Measurements from ENCODE around the gene SESN2. TPM values are rescaled to one million over a fixed set of nuclear protein-coding genes. Genes with fewer than 3 reads are reported as not detected.

Gene SESN2
- total RNA-seq, 1 donor from 2014 or later, result 15.6 TPM

DNA sequence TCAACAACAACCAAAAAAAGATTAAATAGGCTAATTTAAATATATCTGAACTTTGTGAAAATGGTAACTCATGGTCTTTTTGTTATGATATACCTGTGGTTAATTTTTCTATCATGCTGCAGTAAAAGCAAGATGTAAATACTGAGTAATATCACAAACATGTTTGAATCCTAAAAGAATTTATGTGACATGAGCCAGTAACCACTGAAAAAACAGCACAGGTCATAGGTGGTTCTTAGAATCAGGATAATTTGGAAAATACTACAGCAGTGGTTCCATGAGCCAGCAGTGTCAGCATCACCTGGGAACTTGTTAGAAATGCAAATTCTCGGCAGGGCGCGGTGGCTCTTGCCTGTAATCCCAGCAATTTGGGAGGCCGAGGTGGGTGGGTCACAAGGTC, 19.3 kb upstream of the SESN2 start:
- intact Hi-C loops (cut with DNase I), result no loop called here
- Histone ChIP-seq H3K27ac (no peak overlapping the region), H3K36me3 (peaks cover 4% of the 10 kb centered on the region), H3K4me1 (peaks cover 14% of the 10 kb centered on the region), H3K27me3 (no peaks in the 10 kb centered on the region), H3K9me3 (no peaks in the 10 kb centered on the region), H3K4me3 (no peak overlapping the region)
- DNase-seq (no peak), ATAC-seq (no peak)
- TF ChIP-seq, protein P1, sequence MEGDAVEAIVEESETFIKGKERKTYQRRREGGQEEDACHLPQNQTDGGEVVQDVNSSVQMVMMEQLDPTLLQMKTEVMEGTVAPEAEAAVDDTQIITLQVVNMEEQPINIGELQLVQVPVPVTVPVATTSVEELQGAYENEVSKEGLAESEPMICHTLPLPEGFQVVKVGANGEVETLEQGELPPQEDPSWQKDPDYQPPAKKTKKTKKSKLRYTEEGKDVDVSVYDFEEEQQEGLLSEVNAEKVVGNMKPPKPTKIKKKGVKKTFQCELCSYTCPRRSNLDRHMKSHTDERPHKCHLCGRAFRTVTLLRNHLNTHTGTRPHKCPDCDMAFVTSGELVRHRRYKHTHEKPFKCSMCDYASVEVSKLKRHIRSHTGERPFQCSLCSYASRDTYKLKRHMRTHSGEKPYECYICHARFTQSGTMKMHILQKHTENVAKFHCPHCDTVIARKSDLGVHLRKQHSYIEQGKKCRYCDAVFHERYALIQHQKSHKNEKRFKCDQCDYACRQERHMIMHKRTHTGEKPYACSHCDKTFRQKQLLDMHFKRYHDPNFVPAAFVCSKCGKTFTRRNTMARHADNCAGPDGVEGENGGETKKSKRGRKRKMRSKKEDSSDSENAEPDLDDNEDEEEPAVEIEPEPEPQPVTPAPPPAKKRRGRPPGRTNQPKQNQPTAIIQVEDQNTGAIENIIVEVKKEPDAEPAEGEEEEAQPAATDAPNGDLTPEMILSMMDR (IDR thresholded peaks at IDR 0.05), result no peak

- no peak for DNase-seq
- ATAC-seq, result no peak
- intact Hi-C loops (cut with DNase I), result no loop called here
- Histone ChIP-seq H3K27me3 (no peaks in the 10 kb centered on the region), H3K27ac (no peak overlapping the region), H3K36me3 (peaks cover 4% of the 10 kb centered on the region), H3K9me3 (no peaks in the 10 kb centered on the region), H3K4me1 (peaks cover 10% of the 10 kb centered on the region), H3K4me3 (no peak overlapping the region)
- TF ChIP-seq, protein P1 (IDR thresholded peaks at IDR 0.05), result no peak
Observed at GRCh38 chr1:28241638-28242241, 17.6 kb upstream of the SESN2 start.

DNA sequence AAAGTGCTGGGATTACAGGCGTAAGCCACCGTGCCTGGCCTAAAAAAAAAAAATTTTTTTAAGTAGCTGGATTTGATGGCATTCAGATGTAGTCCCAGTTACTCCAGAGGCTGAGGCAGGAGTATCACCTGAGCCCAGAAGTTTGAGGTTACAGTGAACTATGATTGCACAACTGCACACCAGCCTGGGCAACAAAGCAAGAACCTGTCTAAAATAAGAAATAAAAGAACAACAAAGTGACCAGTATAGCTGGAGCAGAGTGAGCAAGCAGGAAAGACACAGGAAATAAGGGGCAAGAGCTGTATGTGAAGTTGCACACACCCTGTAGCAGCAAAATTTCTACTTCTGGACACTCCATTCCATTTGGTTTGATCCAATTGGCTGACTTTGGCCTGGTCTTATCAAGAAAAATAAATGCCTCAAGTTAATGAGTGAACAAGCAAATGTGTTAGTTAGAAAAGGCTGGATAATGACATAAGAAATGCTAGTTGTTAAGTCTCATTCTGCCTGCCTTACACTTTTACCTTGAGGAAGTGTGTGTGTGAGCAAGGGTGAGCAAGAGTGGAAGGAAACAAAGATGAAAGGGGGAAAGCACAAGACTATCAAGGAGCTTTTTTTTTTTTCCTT, 15.5 kb upstream of the SESN2 start:
- Histone ChIP-seq H3K9me3 (no peaks in the 10 kb centered on the region), H3K27ac (no peak overlapping the region), H3K4me3 (no peak overlapping the region), H3K4me1 (peaks cover 14% of the 10 kb centered on the region), H3K36me3 (no peaks in the 10 kb centered on the region), H3K27me3 (no peaks in the 10 kb centered on the region)
- TF ChIP-seq, protein P1 (IDR thresholded peaks at IDR 0.05), result no peak
- intact Hi-C loops (cut with DNase I), result no loop called here
- no peak for DNase-seq
- no peak for ATAC-seq

GRCh38 chr1:28244549-28245251, 14.6 kb upstream of the SESN2 start:
- H3K4me3 ChIP-seq, result no peak overlapping the region
- no peaks in the 10 kb centered on the region for H3K27me3 ChIP-seq
- peaks cover 23% of the 10 kb centered on the region for H3K4me1 ChIP-seq
- TF ChIP-seq, protein P1 (IDR thresholded peaks at IDR 0.05), result no peak
- H3K9me3 ChIP-seq, result no peaks in the 10 kb centered on the region
- no peak overlapping the region for H3K27ac ChIP-seq
- ATAC-seq, result no peak
- no peak for DNase-seq
- no peaks in the 10 kb centered on the region for H3K36me3 ChIP-seq
- intact Hi-C loops (cut with DNase I), result no loop called here

GRCh38 chr1:28246427-28246832, 12.9 kb upstream of the SESN2 start:
- intact Hi-C loops (cut with DNase I), result no loop called here

More at GRCh38 chr1:28246427-28246832, 12.9 kb upstream of the SESN2 start:
- Histone ChIP-seq H3K36me3 (no peaks in the 10 kb centered on the region), H3K27ac (peak overlapping the region; percentile 81), H3K27me3 (no peaks in the 10 kb centered on the region), H3K4me3 (peak overlapping the region; percentile 58), H3K9me3 (no peaks in the 10 kb centered on the region), H3K4me1 (peaks cover 36% of the 10 kb centered on the region)
- TF ChIP-seq, protein P1 (IDR thresholded peaks at IDR 0.05), result no peak
- DNase-seq, result no peak
- ATAC-seq, result no peak

All from upper lobe of right lung (tissue), 1 donor.